ENCODE measurements around the gene EHMT1.

Gene EHMT1

GRCh38 chr9:137833721-137834613, 215.2 kb downstream of the EHMT1 start:
- no peak for DNase-seq

DNA sequence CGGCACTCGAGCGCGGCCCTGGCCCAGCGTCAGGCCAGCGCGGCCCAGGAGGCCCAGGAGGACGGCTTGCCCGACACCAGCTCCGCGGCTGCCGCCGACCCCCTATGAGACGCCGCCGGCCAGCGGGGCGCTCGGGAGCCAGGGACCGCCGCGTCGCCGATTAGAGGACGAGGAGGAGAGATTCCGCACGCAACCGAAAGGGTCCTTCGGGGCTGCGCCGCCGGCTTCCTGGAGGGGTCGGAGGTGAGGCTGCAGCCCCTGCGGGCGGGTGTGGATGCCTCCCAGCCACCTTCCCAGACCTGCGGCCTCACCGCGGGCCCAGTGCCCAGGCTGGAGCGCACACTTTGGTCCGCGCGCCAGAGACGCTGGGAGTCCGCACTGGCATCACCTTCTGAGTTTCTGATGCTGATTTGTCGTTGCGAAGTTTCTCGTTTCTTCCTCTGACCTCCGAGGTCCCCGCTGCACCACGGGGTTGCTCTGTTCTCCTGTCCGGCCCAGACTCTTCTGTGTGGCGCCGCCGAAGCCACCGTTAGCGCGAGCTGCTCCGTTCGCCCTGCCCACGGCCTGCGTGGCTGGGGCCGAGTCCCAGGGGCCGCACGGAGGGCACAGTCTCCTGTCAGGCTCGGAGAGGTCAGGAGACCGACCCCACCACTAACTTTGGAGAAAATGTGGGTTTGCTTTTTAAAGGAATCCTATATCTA, 216.2 kb downstream of the EHMT1 start:
- DNase-seq = no peak

GRCh38 chr9:137836151-137836830, 217.5 kb downstream of the EHMT1 start:
- DNase-seq = no peak

DNA sequence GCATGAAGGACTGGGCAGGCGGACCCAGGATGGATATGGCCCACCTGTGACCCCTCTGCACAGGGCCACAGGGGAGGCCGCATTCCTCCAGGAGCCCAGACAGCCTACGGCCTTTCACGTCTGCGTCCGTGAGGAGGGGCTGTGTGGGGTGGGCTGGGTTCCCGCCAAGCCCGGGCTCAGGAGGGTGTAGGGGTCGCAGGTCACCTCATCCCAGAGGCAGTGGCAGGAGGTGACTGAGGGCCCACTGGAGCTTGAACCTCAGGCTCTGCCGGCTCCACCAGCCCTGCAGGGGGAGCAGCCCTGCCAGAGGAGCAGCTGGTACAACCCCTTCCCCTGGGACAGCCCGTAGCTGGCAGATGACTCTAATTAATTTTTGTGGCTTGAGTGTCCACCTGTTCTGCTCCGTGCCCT, 218.0 kb downstream of the EHMT1 start:
- DNase-seq = no peak

- DNase-seq = no peak
These were observed 218.8 kb downstream of the EHMT1 start for GRCh38 chr9:137837345-137838278.

- no peak for DNase-seq
These were observed 219.8 kb downstream of the EHMT1 start for GRCh38 chr9:137838576-137838975.

DNA sequence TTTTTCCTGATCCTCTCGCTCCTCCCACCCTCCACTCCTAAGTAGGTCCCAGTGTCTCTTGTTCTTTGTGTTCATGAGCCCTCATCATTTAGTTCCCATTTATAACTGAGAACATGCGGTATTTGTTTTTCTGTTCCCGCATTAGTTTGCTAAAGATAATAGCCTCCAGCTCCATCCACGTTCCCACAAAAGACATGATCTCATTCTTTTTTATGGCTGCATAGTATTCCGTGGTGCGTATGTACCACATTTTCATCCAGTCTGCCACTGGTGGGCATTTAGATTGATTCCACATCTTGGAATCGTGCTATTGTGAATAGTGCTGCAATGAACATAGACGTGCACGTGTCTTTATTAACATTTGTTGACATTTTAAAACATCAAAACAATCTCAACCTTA, 224.6 kb downstream of the EHMT1 start:
- no peak for DNase-seq

DNA sequence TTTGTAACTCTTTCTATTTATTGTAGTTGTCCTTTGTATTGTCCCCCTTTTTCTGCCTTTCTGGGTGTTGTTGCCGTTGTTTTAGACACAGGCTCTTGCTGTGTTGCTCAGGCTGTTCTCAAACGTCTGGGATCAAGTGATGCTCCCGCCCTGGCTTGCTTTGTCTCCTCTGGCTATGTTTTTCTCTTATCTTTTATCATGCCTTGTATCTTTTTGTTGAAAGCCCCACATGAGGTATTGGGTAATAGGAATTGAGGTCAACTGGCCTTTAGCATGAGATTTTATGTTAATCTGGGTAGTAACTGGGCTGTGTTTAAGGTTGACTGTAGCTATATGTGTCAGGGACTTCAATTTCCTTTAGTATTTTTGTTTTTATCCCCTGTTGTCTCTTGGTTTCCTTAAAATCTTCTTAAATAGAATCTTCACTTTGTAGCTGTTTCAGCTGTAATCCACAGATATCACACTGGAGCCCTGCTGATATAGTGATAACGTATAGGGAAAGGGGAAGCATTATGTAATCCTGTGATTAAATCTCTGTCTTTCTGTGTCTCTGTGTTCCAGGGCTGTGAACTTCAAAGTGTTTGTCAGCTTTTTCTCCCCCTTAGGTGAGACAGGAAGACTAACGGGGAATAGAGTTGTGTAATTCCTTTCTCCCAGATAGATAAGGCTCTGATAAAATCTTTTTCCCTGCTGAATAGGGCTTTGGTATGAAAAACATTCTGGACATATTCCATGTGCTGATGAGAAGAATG, 232.9 kb downstream of the EHMT1 start:
- DNase-seq = no peak

DNA sequence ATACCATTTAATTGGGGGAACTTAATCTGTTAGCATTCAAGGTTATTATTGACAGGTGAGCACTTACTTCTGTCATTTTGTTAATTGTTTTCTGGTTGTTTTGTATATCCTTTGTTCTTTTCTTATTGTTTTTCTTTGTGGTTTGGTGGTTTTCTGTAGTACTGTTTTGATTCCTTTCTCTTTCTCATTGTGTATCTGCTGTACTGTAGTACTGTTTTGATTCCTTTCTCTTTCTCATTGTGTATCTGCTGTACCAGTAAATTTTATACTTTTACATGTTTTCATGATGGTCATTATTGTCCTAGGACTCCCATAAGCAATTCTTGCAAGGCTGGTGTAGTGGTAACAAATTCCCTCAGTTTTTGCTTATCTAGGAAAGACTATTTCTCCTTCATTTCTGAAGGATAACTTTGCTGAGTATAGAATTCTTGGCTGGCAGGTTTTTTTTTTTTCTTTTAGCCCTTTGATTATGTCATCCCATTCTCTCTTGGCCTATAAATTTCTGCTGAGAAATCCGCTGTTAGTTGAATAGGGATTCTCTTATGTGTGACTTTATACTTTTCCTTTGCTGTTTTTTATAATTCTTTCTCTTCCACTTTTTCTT, 234.7 kb downstream of the EHMT1 start:
- DNase-seq = no peak

DNA sequence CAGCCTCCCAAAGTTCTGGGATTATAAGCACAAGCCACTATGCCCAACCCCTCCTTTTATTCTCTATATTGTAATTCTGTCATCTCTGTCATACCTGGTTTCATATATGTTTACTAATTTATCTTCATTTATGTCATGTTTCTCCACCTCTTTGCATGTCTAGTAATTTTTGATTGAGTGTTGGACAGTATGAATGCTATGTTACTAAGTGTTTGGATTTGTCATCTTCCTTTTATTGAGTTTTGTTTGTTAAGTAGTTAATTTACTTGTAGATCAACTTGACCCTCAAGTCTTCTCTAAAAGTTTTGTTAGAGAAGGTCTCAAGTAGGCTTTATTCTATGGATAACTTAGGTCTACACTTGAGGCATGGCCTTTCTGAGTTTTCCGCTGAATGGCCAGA, 241.6 kb downstream of the EHMT1 start:
- no peak for DNase-seq

GRCh38 chr9:137865581-137866145, 246.9 kb downstream of the EHMT1 start:
- DNase-seq = no peak

DNA sequence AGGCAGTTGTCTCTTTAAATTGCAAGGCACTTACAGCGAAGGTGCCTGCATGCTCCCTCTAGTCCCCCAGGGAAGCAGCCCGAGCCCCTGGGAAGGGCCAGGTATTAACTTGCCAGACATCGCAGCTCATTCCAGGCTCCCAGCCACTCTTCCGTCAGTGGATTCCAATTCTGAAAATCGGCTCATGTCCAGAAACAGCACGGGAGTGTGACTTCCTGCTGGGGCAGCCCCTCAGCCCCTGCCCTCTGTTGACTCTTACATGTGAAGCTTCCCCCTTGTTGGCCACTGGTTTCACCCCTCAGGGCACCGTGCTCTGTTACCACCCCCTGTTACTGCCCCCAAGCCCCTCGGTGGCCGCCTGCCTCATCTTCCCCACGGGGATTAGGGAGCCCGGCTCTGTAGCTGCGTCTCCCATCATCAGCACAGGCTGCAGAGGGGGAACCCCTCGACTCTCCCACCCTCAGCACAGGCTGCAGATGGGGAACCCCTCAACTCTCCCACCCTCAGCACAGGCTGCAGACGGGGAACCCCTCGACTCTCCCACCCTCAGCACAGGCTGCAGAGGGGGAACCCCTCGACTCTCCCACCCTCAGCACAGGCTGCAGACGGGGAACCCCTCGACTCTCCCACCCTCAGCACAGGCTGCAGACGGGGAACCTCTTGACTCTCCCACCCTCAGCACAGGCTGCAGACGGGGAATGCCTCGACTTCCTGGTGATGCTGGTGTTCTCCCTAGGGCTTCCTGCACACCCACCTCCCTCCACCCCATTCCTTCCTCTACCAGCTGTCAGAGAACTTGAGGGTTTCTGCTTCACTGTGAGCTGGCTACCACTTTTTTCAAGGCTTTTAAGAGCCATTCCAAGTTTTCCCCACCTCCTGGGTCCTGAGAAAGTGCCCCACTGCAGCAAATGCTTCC, 247.7 kb downstream of the EHMT1 start:
- DNase-seq = no peak

GRCh38 chr9:137870432-137870831, 251.6 kb downstream of the EHMT1 start:
- DNase-seq = no peak

DNA sequence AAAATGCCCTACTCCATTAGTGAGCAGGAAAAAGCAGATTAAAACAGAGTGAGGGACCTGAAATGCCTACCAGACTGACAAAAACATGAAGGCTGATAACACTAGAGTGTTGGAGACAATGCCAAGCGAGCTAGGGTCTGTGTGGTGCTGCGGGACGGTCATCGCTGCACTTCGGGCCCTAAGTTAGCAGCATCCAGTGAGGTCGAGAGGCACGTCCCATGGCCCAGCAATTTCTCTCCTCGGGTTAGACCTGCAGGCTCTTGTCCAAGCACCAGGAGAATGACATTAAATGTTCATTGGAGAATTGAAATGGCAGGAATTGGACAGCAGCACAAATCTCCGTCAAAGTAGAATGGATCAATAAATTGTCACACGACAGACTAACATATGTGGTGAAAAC, 253.5 kb downstream of the EHMT1 start:
- no peak for DNase-seq

DNA sequence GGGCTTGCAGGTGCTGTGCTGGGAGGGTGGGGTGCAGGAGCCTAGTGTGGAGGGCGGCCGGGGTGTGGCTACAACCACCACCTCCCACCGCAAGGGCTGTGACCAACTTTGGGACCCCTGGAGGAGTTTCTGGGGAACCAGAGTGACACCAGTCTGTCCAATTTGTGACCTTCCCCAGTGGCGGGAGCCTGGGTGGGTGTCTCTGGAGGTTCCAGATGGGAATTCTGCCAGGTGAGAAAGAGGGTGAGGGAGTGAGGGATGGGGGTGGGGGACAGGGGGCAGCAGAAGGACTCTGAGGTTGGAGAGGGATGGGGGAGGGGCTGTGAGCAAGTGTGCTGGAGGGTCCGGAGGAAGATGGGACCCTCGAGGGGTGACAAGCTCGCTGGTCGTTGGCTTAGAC, 254.6 kb downstream of the EHMT1 start:
- no peak for DNase-seq

- no peak for DNase-seq
These were observed 255.1 kb downstream of the EHMT1 start for GRCh38 chr9:137873858-137874362.

DNA sequence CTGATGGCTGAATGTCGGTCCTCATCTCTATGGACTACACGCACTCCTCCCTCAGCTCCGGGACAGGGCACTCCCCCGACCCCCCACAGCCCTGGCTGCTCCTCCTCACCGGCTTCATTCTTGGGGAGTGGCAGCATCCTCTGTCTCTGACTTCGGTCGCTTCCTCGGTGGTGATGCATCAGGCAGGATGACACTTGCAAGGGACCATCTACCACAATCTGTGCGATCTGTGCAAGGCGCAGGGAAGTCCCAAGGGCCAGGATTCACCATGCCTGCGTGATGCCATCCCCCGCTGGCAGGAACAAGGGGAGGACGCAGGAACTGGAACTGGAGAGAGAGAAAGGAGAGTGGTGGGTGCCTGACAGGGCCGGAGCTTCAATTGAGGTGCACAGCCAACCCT, 256.5 kb downstream of the EHMT1 start:
- DNase-seq = no peak

- DNase-seq = no peak
These were observed 257.0 kb downstream of the EHMT1 start for GRCh38 chr9:137875846-137876245.

GRCh38 chr9:137876269-137876668, 257.5 kb downstream of the EHMT1 start:
- no peak for DNase-seq
